Testis (tissue), 2 donors: ENCODE measurements around the gene CLCN4.

Experiments
- CTCF ChIP-seq, 3 experiments: fragments of 450-650 bp in 2 of 3; fragments of 200-600 bp in 1 of 3; sonication (generic) in 1 of 3; IDR thresholded peaks; one replicate each; pipeline ENCODE4 v1.5.1; 2016 to 2019; ENCODE audit warnings: antibody characterized with exemption in 3 of 3, mild to moderate bottlenecking in 2 of 3, moderate library complexity in 1 of 3
- POLR2A ChIP-seq: fragments of 450-650 bp; IDR thresholded peaks from one replicate; pipeline ENCODE4 v1.6.1; 2017; ENCODE audit warnings: antibody characterized with exemption, mild to moderate bottlenecking, moderate library complexity

DNA sequence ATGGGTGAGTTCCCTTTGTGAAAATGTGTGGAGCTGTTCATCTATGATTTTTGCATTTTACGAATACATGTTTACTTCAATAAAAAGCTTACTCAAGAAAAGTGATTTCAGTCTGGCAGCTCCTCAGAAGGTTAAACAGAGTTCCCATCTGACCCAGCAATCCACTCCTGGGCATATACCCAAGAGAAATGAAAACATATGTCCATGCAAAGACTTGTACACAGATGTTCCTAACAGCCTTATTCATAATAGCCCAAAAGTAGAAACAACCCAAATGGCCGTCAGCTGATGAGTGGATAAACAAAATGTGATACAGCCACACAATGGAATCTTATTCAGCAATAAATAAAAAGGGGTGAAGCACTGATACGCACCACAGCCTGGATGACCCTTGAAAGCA, 20.8 kb downstream of the CLCN4 start:
- TF ChIP-seq CTCF (IDR thresholded peaks at IDR 0.05) (no peak), POLR2A (no peak)
